ENCODE data around the gene BEAN1. TPM values are rescaled to one million over a fixed set of nuclear protein-coding genes. Genes with fewer than 3 reads are reported as not detected.

The BEAN1 gene
- total and polyA plus RNA-seq, 2 experiments from 2014 or later: 0.07 to 0.10 TPM

DNA sequence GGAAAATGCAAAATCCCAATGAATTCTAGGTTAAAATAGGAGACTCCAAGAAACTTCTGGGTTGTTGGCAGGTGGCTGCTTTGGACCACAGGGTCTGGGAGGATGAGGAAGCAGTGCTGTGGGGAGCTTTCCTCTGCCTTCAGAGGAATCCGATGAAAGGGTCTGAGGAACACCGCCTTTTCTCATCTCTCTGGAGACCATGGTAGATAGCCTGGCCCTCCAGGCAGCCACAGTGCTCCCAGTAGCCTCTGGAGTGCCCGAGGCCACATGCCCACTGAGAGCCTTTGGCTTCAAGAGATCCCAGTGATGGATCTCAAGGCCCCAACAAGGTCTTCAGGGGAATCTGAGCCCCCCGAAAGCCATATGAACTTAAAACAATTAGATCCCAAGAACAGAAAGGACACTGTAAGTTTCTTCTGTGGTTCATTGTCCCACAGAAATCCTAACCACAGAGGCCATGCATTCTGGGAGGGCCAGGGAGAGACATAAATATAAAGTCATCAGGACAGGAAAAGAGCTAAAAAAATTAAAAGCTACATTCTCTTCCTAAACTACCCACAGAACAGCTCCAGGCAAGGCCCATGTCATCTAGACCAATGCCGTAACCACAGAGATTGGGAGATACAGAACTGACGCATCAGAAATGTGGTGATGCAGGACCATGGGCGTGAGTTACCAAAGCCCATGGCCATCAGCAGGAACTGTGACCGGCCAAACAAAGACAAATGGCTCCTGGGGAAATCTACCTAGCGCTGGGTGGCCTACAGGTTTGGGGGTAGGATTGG lies 98.5 kb downstream of the BEAN1 start:
- Histone ChIP-seq H3K4me3 (no peak overlapping the region), H3K27me3 (ENCODE audit: insufficient read depth) (no peaks in the 10 kb centered on the region), H4K20me1 (replicated peaks; ENCODE audit: insufficient read depth) (no peaks in the 10 kb centered on the region; the same call in 1 of the 2 replicates), H3K36me3 (ENCODE audit: insufficient read depth) (no peaks in the 10 kb centered on the region), H3K4me1 (ENCODE audit: insufficient read depth) (no peaks in the 10 kb centered on the region), H3K27ac (ENCODE audit: low read depth) (no peak overlapping the region), H3F3A (replicated peaks; ENCODE audit: low read depth) (no peaks in the 10 kb centered on the region), H3K79me2 (replicated peaks; ENCODE audit: insufficient read depth) (no peaks in the 10 kb centered on the region), H3K4me2 (no peak overlapping the region), H3K9me2 (ENCODE audit: insufficient read depth) (no peaks in the 10 kb centered on the region), H2AFZ (no peak overlapping the region)
- TF ChIP-seq, protein P1, sequence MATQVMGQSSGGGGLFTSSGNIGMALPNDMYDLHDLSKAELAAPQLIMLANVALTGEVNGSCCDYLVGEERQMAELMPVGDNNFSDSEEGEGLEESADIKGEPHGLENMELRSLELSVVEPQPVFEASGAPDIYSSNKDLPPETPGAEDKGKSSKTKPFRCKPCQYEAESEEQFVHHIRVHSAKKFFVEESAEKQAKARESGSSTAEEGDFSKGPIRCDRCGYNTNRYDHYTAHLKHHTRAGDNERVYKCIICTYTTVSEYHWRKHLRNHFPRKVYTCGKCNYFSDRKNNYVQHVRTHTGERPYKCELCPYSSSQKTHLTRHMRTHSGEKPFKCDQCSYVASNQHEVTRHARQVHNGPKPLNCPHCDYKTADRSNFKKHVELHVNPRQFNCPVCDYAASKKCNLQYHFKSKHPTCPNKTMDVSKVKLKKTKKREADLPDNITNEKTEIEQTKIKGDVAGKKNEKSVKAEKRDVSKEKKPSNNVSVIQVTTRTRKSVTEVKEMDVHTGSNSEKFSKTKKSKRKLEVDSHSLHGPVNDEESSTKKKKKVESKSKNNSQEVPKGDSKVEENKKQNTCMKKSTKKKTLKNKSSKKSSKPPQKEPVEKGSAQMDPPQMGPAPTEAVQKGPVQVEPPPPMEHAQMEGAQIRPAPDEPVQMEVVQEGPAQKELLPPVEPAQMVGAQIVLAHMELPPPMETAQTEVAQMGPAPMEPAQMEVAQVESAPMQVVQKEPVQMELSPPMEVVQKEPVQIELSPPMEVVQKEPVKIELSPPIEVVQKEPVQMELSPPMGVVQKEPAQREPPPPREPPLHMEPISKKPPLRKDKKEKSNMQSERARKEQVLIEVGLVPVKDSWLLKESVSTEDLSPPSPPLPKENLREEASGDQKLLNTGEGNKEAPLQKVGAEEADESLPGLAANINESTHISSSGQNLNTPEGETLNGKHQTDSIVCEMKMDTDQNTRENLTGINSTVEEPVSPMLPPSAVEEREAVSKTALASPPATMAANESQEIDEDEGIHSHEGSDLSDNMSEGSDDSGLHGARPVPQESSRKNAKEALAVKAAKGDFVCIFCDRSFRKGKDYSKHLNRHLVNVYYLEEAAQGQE (IDR thresholded peaks at IDR 0.05; ENCODE audit: unreplicated experiment): no peak
- TF ChIP-seq, protein P2, sequence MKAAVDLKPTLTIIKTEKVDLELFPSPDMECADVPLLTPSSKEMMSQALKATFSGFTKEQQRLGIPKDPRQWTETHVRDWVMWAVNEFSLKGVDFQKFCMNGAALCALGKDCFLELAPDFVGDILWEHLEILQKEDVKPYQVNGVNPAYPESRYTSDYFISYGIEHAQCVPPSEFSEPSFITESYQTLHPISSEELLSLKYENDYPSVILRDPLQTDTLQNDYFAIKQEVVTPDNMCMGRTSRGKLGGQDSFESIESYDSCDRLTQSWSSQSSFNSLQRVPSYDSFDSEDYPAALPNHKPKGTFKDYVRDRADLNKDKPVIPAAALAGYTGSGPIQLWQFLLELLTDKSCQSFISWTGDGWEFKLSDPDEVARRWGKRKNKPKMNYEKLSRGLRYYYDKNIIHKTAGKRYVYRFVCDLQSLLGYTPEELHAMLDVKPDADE (IDR thresholded peaks at IDR 0.05): no peak
- no peak for TF ChIP-seq JUNB (IDR thresholded peaks at IDR 0.05; ENCODE audit: unreplicated experiment)
- no peak for TF ChIP-seq EZH2 (IDR thresholded peaks at IDR 0.05; ENCODE audit: low read depth, unreplicated experiment)
- TF ChIP-seq EZH2phosphoT487 (IDR thresholded peaks at IDR 0.05; ENCODE audit: unreplicated experiment): no peak
- TF ChIP-seq POLR2AphosphoS5 (IDR thresholded peaks at IDR 0.05; ENCODE audit: low read depth): no peak
- no peak for TF ChIP-seq ZNF114 (CRISPR knock-in tag; IDR thresholded peaks at IDR 0.05)
- TF ChIP-seq, protein P3, sequence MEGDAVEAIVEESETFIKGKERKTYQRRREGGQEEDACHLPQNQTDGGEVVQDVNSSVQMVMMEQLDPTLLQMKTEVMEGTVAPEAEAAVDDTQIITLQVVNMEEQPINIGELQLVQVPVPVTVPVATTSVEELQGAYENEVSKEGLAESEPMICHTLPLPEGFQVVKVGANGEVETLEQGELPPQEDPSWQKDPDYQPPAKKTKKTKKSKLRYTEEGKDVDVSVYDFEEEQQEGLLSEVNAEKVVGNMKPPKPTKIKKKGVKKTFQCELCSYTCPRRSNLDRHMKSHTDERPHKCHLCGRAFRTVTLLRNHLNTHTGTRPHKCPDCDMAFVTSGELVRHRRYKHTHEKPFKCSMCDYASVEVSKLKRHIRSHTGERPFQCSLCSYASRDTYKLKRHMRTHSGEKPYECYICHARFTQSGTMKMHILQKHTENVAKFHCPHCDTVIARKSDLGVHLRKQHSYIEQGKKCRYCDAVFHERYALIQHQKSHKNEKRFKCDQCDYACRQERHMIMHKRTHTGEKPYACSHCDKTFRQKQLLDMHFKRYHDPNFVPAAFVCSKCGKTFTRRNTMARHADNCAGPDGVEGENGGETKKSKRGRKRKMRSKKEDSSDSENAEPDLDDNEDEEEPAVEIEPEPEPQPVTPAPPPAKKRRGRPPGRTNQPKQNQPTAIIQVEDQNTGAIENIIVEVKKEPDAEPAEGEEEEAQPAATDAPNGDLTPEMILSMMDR (conservative IDR thresholded peaks at IDR 0.05; ENCODE audit: low read depth in 2 of 2): no peak
- TF ChIP-seq STAT1 (IDR thresholded peaks at IDR 0.05; ENCODE audit: unreplicated experiment): no peak
- H3K9me3 Mint-ChIP-seq: no peaks in the 10 kb centered on the region; the same call in 2 of the 3 replicates
- H3K4me3 Mint-ChIP-seq: no peak overlapping the region
- ATAC-seq: no peak
- DNase-seq (ENCODE audit: low spot score): no peak
- H3K36me3 Mint-ChIP-seq (ENCODE audit: low read depth): 0 out of 3 replicates have a peak, but pooled peaks cover 3% of the 10 kb centered on the region
- H3K4me1 Mint-ChIP-seq: no peaks in the 10 kb centered on the region
- H3K27me3 Mint-ChIP-seq (ENCODE audit: insufficient read depth, low read depth, poor library complexity): peaks cover 6% of the 10 kb centered on the region
- H3K27ac Mint-ChIP-seq: no peak overlapping the region

Data from GM23338 (cell line).